HL-60 (cell line): Measurements from ENCODE around the gene COL13A1.

Experiments used
- POLR2AphosphoS5 ChIP-seq: IDR thresholded peaks from 2 replicates; pipeline ENCODE4 v1.6.1; 2012; ENCODE audit warnings: low read depth
- REST ChIP-seq: IDR thresholded peaks from 2 replicates; pipeline ENCODE4 v1.6.1; 2012; ENCODE audit warnings: low read depth; ENCODE audit not compliant: insufficient replicate concordance

- TF ChIP-seq POLR2AphosphoS5 (no peak), REST (no peak)
Measured at GRCh38 chr10:69865450-69865849, 63.7 kb downstream of the COL13A1 start.
